ENCODE measurements around the gene MYH15. TPM values are rescaled to one million over a fixed set of nuclear protein-coding genes. Genes with fewer than 3 reads are reported as not detected.

The MYH15 gene
- polyA plus RNA-seq, 1 experiment, result 0.68 TPM

DNA sequence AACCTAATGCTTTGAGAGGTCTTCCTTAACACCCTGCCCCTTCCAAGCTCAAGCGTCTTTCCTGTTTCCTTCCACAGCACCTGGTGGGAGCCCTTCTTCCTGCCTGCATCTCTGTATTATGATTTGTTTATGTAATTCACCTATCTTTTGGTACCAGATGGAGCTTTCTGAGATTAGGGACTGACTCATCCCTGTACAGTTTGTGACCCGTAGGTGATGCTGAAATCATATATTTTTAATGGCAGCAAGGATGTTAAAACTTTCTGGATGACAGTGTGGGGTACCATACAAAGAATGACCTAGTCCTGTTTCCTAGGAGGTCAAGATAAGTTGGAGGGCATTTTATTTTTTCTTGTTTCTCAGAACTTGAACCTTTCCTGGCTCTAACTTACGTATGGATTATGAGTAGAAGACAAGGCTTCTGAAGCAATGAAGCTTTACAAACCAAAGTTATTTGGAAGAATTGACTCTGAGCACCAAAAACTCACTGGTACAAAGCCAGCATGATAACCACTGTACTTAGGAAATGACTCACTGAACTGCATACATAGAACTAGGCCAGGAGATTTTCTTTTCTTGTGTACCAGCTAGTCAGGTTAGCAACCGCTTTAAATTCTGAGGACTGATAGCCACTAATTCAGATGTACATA lies 167.4 kb downstream of the MYH15 start:
- DNase-seq (ENCODE audit: low read depth, low spot score), result no peak
- ChIA-PET CTCF (no interaction called here), POLR2A (no interaction called here)
- Histone ChIP-seq H3K4me3 (ENCODE audit: low read depth, low read length) (no peak overlapping the region), H3K27ac (ENCODE audit: low read depth, low read length) (no peak overlapping the region), H3K9me3 (ENCODE audit: control insufficient read depth, insufficient read depth, low read length) (no peaks in the 10 kb centered on the region), H3K27me3 (ENCODE audit: control insufficient read depth, insufficient read depth, low read length) (no peaks in the 10 kb centered on the region)
- TF ChIP-seq, protein P1, sequence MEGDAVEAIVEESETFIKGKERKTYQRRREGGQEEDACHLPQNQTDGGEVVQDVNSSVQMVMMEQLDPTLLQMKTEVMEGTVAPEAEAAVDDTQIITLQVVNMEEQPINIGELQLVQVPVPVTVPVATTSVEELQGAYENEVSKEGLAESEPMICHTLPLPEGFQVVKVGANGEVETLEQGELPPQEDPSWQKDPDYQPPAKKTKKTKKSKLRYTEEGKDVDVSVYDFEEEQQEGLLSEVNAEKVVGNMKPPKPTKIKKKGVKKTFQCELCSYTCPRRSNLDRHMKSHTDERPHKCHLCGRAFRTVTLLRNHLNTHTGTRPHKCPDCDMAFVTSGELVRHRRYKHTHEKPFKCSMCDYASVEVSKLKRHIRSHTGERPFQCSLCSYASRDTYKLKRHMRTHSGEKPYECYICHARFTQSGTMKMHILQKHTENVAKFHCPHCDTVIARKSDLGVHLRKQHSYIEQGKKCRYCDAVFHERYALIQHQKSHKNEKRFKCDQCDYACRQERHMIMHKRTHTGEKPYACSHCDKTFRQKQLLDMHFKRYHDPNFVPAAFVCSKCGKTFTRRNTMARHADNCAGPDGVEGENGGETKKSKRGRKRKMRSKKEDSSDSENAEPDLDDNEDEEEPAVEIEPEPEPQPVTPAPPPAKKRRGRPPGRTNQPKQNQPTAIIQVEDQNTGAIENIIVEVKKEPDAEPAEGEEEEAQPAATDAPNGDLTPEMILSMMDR (IDR thresholded peaks at IDR 0.05; ENCODE audit: low read depth, low read length), result no peak

GRCh38 chr3:108341911-108342310 lies 168.5 kb downstream of the MYH15 start:
- Histone ChIP-seq H3K4me3 (ENCODE audit: low read depth, low read length) (no peak overlapping the region), H3K9me3 (ENCODE audit: control insufficient read depth, insufficient read depth, low read length) (no peaks in the 10 kb centered on the region), H3K27ac (ENCODE audit: low read depth, low read length) (no peak overlapping the region), H3K27me3 (ENCODE audit: control insufficient read depth, insufficient read depth, low read length) (no peaks in the 10 kb centered on the region)
- TF ChIP-seq, protein P1 (IDR thresholded peaks at IDR 0.05; ENCODE audit: low read depth, low read length), result no peak
- ChIA-PET CTCF (no interaction called here), POLR2A (no interaction called here)
- DNase-seq (ENCODE audit: low read depth, low spot score), result no peak

DNA sequence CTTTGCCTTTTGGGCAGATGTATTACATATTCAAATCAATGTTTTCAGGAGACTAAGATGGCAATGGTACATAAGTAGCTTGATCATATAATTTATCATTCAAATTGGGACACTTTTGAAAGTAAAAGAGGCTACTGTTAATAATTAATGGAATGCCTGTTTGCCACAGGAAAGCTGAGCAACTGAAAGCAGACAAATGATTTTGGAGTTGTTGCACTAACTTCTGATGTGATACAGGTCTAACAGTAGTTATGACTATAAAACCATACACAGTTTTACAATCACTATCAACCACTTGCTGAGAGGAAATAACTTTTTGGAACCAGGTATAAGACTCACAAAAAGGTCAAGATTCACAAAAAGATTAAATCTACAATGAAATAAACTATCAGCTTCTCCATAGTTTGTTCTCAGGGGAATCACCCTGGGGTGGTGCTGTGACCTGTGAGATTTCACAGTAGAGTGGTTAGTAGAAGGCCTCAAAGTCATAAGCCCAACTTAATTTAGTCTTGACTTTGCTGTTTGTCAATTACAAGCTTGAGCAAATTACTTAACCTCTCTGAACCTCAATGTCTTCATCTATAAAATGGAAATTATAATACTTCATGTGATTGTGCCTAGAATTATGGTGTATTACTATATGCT lies 171.4 kb downstream of the MYH15 start:
- H3K27me3 ChIP-seq (ENCODE audit: control insufficient read depth, insufficient read depth, low read length), result no peaks in the 10 kb centered on the region
- no peak for DNase-seq (ENCODE audit: low read depth, low spot score)
- no peaks in the 10 kb centered on the region for H3K9me3 ChIP-seq (ENCODE audit: control insufficient read depth, insufficient read depth, low read length)
- POLR2A ChIA-PET, result no interaction called here
- H3K27ac ChIP-seq (ENCODE audit: low read depth, low read length), result no peak overlapping the region
- CTCF ChIA-PET, result no interaction called here
- TF ChIP-seq, protein P1 (IDR thresholded peaks at IDR 0.05; ENCODE audit: low read depth, low read length), result no peak
- H3K4me3 ChIP-seq (ENCODE audit: low read depth, low read length), result no peak overlapping the region

- TF ChIP-seq, protein P1 (IDR thresholded peaks at IDR 0.05; ENCODE audit: low read depth, low read length), result no peak
- Histone ChIP-seq H3K27me3 (ENCODE audit: control insufficient read depth, insufficient read depth, low read length) (no peaks in the 10 kb centered on the region), H3K4me3 (ENCODE audit: low read depth, low read length) (no peak overlapping the region), H3K9me3 (ENCODE audit: control insufficient read depth, insufficient read depth, low read length) (no peaks in the 10 kb centered on the region), H3K27ac (ENCODE audit: low read depth, low read length) (no peak overlapping the region)
- ChIA-PET POLR2A (no interaction called here), CTCF (no interaction called here)
- no peak for DNase-seq (ENCODE audit: low read depth, low spot score)
Measured at GRCh38 chr3:108334701-108335100, 175.7 kb downstream of the MYH15 start.

- Histone ChIP-seq H3K27ac (ENCODE audit: low read depth, low read length) (no peak overlapping the region), H3K4me3 (ENCODE audit: low read depth, low read length) (no peak overlapping the region), H3K9me3 (ENCODE audit: control insufficient read depth, insufficient read depth, low read length) (no peaks in the 10 kb centered on the region), H3K27me3 (ENCODE audit: control insufficient read depth, insufficient read depth, low read length) (no peaks in the 10 kb centered on the region)
- POLR2A ChIA-PET, result no interaction called here
- TF ChIP-seq, protein P1 (IDR thresholded peaks at IDR 0.05; ENCODE audit: low read depth, low read length), result no peak
- DNase-seq (ENCODE audit: low read depth, low spot score), result no peak
- CTCF ChIA-PET, result interaction anchor here (0.7 kb wide), 1 partner anchor 758 kb away, joined by 3 read pairs; no protein-coding TSS in a partner anchor
Measured at GRCh38 chr3:108333961-108334360, 176.4 kb downstream of the MYH15 start.
